HFFc6 (cell line): ENCODE data around the gene PREX1. TPM values are rescaled to one million over a fixed set of nuclear protein-coding genes. Genes with fewer than 3 reads are reported as not detected.

Experiments used
- DNase-seq: peaks from one replicate; pipeline ENCODE4 v3.0.0-alpha.2; 2018
- H3K27ac Mint-ChIP-seq: 2 replicates; pipeline ENCODE4 v1.8.0; 2020; ENCODE audit warnings: mild to moderate bottlenecking, mixed read lengths
- H3K27me3 Mint-ChIP-seq: 2 replicates; pipeline ENCODE4 v1.8.0; 2021; ENCODE audit warnings: mild to moderate bottlenecking, moderate library complexity, mixed read lengths; ENCODE audit not compliant: insufficient read depth
- H3K36me3 Mint-ChIP-seq: 2 replicates; pipeline ENCODE4 v1.8.0; 2021; ENCODE audit warnings: low read depth, mixed read lengths
- H3K4me1 Mint-ChIP-seq: 2 replicates; pipeline ENCODE4 v1.8.0; 2020; ENCODE audit warnings: low read depth, mixed read lengths
- H3K4me3 Mint-ChIP-seq: 2 replicates; pipeline ENCODE4 v1.8.0; 2020; ENCODE audit warnings: mild to moderate bottlenecking, moderate library complexity, mixed read lengths
- H3K9me3 Mint-ChIP-seq: 2 replicates; pipeline ENCODE4 v1.8.0; 2020; ENCODE audit warnings: mild to moderate bottlenecking, mixed read lengths
- total RNA-seq, 6 experiments: library from RNA; stranded (reverse); fragmentation: NEBNext Ultra II Directional; extraction: Animal tissue kit (Norgen Biotek cat#: 25700); gene quantifications; 2 replicates in 1 of 6; 3 replicates in 5 of 6; pipeline ENCODE4 v1.2.3, GENCODE V29; 2021
- TF ChIP-seq, protein P1 (sequence below): fragments of 200-600 bp; sonication (generic); IDR thresholded peaks from 2 replicates; pipeline ENCODE4 v1.5.0; 2021; ENCODE audit warnings: antibody characterized with exemption, mild to moderate bottlenecking

Gene PREX1
- total RNA-seq, 6 experiments from 2014 or later: 1.8 to 4.1 (median 2.8) TPM

DNA sequence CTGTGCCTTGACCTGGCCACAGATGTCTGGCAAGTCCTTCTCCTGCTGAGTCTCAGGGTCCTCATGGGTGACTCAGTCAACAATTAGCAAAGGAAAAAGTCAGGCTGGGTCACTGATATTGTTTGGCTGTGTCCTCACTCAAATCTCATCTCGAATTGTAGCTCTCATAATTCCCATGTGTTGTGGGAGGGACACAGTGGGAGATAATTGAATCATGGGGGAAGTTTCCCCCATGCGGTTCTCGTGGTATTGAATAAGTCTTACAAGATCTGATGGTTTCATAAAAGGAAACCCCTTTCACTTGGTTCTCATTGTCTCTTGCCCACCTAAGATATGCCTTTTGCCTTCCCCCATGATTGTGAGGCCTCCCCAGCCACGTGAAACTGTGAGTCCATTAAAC, 45.7 kb downstream of the PREX1 start:
- Mint-ChIP-seq H3K4me3 (no peak overlapping the region), H3K4me1 (peaks cover 2% of the 10 kb centered on the region), H3K36me3 (peaks cover 5% of the 10 kb centered on the region; the same call in 1 of the 2 replicates), H3K27ac (no peak overlapping the region), H3K27me3 (peaks cover 6% of the 10 kb centered on the region), H3K9me3 (no peaks in the 10 kb centered on the region)
- DNase-seq: no peak
- TF ChIP-seq, protein P1, sequence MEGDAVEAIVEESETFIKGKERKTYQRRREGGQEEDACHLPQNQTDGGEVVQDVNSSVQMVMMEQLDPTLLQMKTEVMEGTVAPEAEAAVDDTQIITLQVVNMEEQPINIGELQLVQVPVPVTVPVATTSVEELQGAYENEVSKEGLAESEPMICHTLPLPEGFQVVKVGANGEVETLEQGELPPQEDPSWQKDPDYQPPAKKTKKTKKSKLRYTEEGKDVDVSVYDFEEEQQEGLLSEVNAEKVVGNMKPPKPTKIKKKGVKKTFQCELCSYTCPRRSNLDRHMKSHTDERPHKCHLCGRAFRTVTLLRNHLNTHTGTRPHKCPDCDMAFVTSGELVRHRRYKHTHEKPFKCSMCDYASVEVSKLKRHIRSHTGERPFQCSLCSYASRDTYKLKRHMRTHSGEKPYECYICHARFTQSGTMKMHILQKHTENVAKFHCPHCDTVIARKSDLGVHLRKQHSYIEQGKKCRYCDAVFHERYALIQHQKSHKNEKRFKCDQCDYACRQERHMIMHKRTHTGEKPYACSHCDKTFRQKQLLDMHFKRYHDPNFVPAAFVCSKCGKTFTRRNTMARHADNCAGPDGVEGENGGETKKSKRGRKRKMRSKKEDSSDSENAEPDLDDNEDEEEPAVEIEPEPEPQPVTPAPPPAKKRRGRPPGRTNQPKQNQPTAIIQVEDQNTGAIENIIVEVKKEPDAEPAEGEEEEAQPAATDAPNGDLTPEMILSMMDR: no peak

GRCh38 chr20:48781634-48782033, 46.2 kb downstream of the PREX1 start:
- Mint-ChIP-seq H3K4me3 (no peak overlapping the region), H3K36me3 (peaks cover 5% of the 10 kb centered on the region; the same call in 1 of the 2 replicates), H3K9me3 (no peaks in the 10 kb centered on the region), H3K27me3 (peaks cover 5% of the 10 kb centered on the region), H3K27ac (no peak overlapping the region), H3K4me1 (peaks cover 2% of the 10 kb centered on the region)
- DNase-seq: no peak
- TF ChIP-seq, protein P1: no peak

GRCh38 chr20:48779435-48779834, 48.4 kb downstream of the PREX1 start:
- no peak for DNase-seq
- Mint-ChIP-seq H3K36me3 (peaks cover 5% of the 10 kb centered on the region; the same call in 1 of the 2 replicates), H3K9me3 (peaks cover 4% of the 10 kb centered on the region; the same call in 1 of the 2 replicates), H3K4me1 (peaks cover 6% of the 10 kb centered on the region), H3K27ac (no peak overlapping the region), H3K27me3 (peaks cover 5% of the 10 kb centered on the region), H3K4me3 (no peak overlapping the region)
- TF ChIP-seq, protein P1: no peak

- DNase-seq: no peak
- peaks cover 5% of the 10 kb centered on the region; the same call in 1 of the 2 replicates for H3K36me3 Mint-ChIP-seq
- no peak overlapping the region for H3K27ac Mint-ChIP-seq
- peaks cover 5% of the 10 kb centered on the region for H3K27me3 Mint-ChIP-seq
- H3K4me3 Mint-ChIP-seq: no peak overlapping the region
- peaks cover 15% of the 10 kb centered on the region for H3K4me1 Mint-ChIP-seq
- peaks cover 4% of the 10 kb centered on the region; the same call in 1 of the 2 replicates for H3K9me3 Mint-ChIP-seq
- TF ChIP-seq, protein P1: no peak
Observed at GRCh38 chr20:48777821-48778220, 50.0 kb downstream of the PREX1 start.

GRCh38 chr20:48777005-48777404, 50.8 kb downstream of the PREX1 start:
- no peak for DNase-seq
- Mint-ChIP-seq H3K36me3 (peaks cover 5% of the 10 kb centered on the region; the same call in 1 of the 2 replicates), H3K4me3 (no peak overlapping the region), H3K9me3 (peaks cover 4% of the 10 kb centered on the region; the same call in 1 of the 2 replicates), H3K27me3 (peaks cover 5% of the 10 kb centered on the region), H3K4me1 (peaks cover 15% of the 10 kb centered on the region), H3K27ac (no peak overlapping the region)
- TF ChIP-seq, protein P1: no peak
